Measurements from ENCODE around the gene COL4A2.
A peak's percentile ranks its signal among the peaks of the same experiment; 100 is the strongest.

The COL4A2 gene

DNA sequence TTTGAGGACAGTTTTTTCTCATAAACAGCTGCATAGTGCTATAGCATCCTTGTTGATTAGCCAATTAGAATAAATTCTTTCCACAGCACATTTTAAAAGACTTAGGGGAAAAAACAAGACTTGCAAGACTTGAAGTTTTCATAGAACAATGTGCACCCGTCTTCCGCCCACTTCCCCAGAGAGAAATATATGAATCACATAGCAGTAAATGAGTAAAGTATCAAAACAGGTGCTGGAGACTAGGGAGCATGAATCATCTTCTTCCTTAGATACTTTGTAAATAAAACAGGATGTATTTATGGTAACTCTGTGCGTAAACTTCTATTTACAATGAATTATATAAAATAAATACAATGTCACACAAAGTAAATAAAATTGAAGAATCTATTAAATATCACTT, 75.1 kb downstream of the COL4A2 start:
- TF ChIP-seq, protein P1, sequence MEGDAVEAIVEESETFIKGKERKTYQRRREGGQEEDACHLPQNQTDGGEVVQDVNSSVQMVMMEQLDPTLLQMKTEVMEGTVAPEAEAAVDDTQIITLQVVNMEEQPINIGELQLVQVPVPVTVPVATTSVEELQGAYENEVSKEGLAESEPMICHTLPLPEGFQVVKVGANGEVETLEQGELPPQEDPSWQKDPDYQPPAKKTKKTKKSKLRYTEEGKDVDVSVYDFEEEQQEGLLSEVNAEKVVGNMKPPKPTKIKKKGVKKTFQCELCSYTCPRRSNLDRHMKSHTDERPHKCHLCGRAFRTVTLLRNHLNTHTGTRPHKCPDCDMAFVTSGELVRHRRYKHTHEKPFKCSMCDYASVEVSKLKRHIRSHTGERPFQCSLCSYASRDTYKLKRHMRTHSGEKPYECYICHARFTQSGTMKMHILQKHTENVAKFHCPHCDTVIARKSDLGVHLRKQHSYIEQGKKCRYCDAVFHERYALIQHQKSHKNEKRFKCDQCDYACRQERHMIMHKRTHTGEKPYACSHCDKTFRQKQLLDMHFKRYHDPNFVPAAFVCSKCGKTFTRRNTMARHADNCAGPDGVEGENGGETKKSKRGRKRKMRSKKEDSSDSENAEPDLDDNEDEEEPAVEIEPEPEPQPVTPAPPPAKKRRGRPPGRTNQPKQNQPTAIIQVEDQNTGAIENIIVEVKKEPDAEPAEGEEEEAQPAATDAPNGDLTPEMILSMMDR (IDR thresholded peaks at IDR 0.05; ENCODE audit: insufficient read depth, low read depth, low read length, missing control alignments), result no peak
- no peak overlapping the region for H3K4me3 ChIP-seq (ENCODE audit: low read depth, low read length)
- no peak for DNase-seq (ENCODE audit: low read depth)

DNA sequence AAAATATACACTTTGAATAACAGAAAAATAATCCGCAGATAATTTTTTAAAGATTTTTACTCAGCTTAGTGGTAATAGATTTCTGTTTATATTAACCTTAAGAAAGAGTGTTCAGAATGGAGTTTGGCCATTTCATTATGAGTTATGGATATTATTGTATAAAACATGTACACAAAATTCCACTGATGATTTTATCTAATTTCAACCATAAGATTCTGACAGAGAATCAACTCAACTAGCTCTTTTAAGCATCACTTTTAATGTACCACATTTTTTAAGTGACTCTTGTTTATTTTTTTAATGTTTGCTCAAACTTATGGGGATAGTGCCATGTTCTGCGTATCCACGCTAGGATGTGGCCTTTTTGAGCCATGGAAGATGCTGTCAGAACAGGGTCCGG, 75.7 kb downstream of the COL4A2 start:
- no peak for DNase-seq (ENCODE audit: low read depth)
- TF ChIP-seq, protein P1 (IDR thresholded peaks at IDR 0.05; ENCODE audit: insufficient read depth, low read depth, low read length, missing control alignments), result no peak
- no peak overlapping the region for H3K4me3 ChIP-seq (ENCODE audit: low read depth, low read length)

DNA sequence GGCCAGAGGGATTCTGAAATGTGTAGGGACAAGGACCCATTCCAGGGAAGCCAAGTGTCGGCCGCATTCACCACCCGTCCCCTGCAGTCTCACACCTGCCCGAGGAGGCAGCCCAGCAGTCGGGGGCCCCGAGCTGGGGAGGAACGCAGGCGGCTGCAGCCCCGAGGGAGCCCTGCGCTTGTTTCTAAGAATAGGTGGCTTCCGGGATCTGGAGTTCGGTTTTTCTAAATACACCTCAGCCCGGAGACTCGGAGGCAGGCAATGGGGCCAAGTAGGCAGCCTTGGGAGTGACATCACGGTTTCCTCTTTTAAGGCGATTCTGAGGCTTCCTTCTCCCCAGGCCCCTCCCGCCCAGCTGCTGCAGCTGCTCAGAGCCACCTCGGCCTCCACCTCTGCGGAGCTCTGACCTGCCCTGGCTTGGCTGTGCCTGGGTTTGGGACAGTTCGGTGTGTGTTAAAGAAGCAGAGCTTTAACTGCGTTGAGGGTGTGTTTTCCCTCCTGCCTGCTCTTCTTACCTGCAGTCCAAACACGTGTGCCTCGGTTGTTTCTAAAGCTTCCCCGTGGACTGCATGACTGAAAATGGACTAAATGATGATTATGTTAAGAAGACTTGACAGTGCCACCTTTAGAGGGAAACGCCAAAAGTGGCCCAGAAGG, 80.5 kb downstream of the COL4A2 start:
- no peak overlapping the region for H3K4me3 ChIP-seq (ENCODE audit: low read depth, low read length)
- peak; percentile 25 for DNase-seq (ENCODE audit: low read depth)
- TF ChIP-seq, protein P1 (IDR thresholded peaks at IDR 0.05; ENCODE audit: insufficient read depth, low read depth, low read length, missing control alignments), result no peak

DNA sequence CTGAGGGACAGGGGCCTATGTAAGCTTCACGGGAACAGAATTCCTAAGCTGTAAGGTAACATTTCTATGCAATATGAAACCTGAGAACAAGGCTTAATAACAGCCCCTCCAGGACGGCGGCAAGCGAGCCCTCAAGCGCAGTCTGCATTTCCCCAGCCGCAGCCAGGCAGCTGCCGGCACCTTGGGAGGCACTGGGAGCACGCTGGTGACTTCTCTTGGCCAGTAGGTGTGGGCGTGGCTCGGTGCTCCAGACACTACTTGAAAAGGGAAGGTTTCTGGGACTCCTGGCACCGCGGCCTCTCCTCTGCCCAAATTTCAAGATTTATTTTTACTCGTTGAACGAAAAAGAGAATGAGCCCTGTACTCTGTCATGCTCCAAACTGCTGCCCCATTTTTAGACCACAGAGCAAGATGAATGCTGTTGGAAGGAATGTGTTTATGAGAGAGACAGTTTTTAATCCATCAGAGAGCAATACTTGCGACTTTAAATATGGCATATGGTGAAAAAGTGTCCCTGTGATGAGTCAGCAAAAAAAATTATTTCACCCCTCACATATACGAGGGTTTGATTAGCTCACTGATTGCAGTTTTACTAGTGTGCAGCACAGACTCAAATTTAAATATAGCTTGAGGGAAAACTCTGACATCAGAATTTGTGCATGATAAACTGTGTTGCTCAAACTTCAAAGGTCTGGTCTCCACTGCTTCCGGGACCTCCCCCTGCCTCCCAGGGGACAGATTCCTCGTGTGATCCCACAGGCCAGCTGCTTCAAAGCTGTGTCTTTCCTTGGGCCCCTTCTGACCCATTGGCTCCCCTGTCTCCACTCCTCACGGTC, 81.2 kb downstream of the COL4A2 start:
- H3K4me3 ChIP-seq (ENCODE audit: low read depth, low read length), result no peak overlapping the region
- DNase-seq (ENCODE audit: low read depth), result no peak
- TF ChIP-seq, protein P1 (IDR thresholded peaks at IDR 0.05; ENCODE audit: insufficient read depth, low read depth, low read length, missing control alignments), result no peak

DNA sequence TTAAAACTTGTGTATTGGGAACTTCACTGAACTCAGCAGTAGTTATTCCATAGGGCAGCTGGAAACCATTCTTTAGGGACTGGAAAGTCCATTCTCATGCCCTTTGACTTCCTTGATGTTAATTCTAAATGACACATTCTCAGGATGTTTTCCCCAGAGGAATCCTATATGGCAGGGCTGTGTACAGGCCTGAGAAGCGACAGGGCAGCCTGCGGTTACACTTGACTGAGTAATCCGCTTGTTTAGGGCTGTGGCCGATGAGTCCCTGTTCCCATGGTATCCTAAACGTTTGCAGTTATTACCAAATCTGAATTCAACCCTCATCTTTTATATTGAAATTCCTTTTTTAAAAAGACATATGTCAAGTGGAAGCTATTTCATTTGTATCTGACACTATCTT, 83.5 kb downstream of the COL4A2 start:
- TF ChIP-seq, protein P1 (IDR thresholded peaks at IDR 0.05; ENCODE audit: insufficient read depth, low read depth, low read length, missing control alignments), result no peak
- no peak for DNase-seq (ENCODE audit: low read depth)
- no peak overlapping the region for H3K4me3 ChIP-seq (ENCODE audit: low read depth, low read length)

DNA sequence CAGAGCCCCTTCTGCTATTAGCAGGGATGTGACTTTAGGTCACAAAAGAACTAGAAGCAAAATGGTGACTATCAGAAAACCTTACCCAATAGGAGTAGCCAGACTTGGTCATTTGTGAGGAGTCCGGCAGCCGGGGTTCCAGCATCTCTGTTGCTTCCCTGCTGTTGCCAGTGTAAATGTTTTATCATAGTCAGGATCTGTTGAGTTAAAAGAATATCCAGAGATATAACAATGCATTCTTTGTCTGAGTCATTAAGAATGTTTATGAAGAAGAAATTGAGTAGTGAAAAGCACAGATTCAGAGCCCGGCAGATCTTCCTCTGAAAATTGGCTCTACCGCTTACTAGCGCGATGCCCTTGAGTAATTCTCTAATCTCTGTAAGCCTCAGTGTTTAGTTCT, 84.2 kb downstream of the COL4A2 start:
- TF ChIP-seq, protein P1 (IDR thresholded peaks at IDR 0.05; ENCODE audit: insufficient read depth, low read depth, low read length, missing control alignments), result no peak
- DNase-seq (ENCODE audit: low read depth), result no peak
- no peak overlapping the region for H3K4me3 ChIP-seq (ENCODE audit: low read depth, low read length)
